Activated CD4-positive, alpha-beta memory T cell treated with anti-CD3 and anti-CD28 coated beads for 36 hours (primary cell): Measurements from ENCODE around the gene CSF2. TPM values are rescaled to one million over a fixed set of nuclear protein-coding genes. Genes with fewer than 3 reads are reported as not detected.
"Not testable (repeated sequence)": the region's sequence is repeated elsewhere in the genome, so short reads cannot be mapped to it uniquely, and the experiment has no call there.

Experiments used
- CTCF ChIA-PET: fragments of 350-600 bp; sonication (Branson Sonifier 250); formaldehyde crosslinking; loops from one replicate; lab custom pipeline; 2021; ENCODE audit warnings: antibody characterized with exemption, inconsistent platforms; lab: Charles Lee
- POLR2A ChIA-PET: fragments of 350-600 bp; sonication (Branson Sonifier 250); formaldehyde crosslinking; loops from one replicate; lab custom pipeline; 2021; ENCODE audit warnings: antibody characterized with exemption; lab: Charles Lee
- DNase-seq: peaks from one replicate; pipeline ENCODE4 v3.0.0-alpha.2; 2020
- H3K27ac Mint-ChIP-seq: one replicate; pipeline ENCODE4 v1.8.0; 2021; ENCODE audit warnings: mixed read lengths
- H3K27me3 Mint-ChIP-seq: one replicate; pipeline ENCODE4 v1.8.0; 2021; ENCODE audit warnings: mixed read lengths
- H3K36me3 Mint-ChIP-seq: one replicate; pipeline ENCODE4 v1.8.0; 2021; ENCODE audit warnings: mixed read lengths
- H3K4me1 Mint-ChIP-seq: one replicate; pipeline ENCODE4 v1.8.0; 2021; ENCODE audit warnings: low read depth, mixed read lengths
- H3K4me3 Mint-ChIP-seq: one replicate; pipeline ENCODE4 v1.8.0; 2021; ENCODE audit warnings: mild to moderate bottlenecking, mixed read lengths
- H3K9me3 Mint-ChIP-seq: one replicate; pipeline ENCODE4 v1.8.0; 2021; ENCODE audit warnings: mixed read lengths
- intact Hi-C: fragments of 100-400 bp; cut with micrococcal nuclease; formaldehyde crosslinking; loops from one replicate; pipeline ENCODE4 v1.15.1; 2023
- total RNA-seq, 2 experiments: library from RNA; stranded (reverse); gene quantifications; one replicate each; pipeline ENCODE4 v1.2.3, GENCODE V29; 2021

CSF2 gene
- total RNA-seq, 2 experiments from 2014 or later, result 125 to 128 TPM

GRCh38 chr5:132102944-132103331, 29.3 kb downstream of the CSF2 start:
- H3K4me3 Mint-ChIP-seq, result peak overlapping the region; percentile 52
- DNase-seq, result no peak
- intact Hi-C loops, result loop anchor here (1.0 to 10.0 kb wide), 7 partner anchors 12 to 848 kb away; partner anchors contain the start of genes RAPGEF6 and SLC22A4
- CTCF ChIA-PET, result interaction anchor here (0.7 to 2.0 kb wide), 8 partner anchors 9 to 39 kb away, joined by 3 to 13 read pairs (median 4); no protein-coding TSS in a partner anchor
- POLR2A ChIA-PET, result interaction anchor here (1.0 to 8.1 kb wide), 4 partner anchors 11 to 27 kb away, joined by 3 to 65 read pairs (median 4); no protein-coding TSS in a partner anchor
- H3K27ac Mint-ChIP-seq, result peak overlapping the region; percentile 86
- H3K4me1 Mint-ChIP-seq, result peaks cover 78% of the 10 kb centered on the region
- H3K36me3 Mint-ChIP-seq, result peaks cover 2% of the 10 kb centered on the region
- no peaks in the 10 kb centered on the region for H3K27me3 Mint-ChIP-seq
- H3K9me3 Mint-ChIP-seq, result peaks cover 4% of the 10 kb centered on the region

GRCh38 chr5:132103332-132103951, 29.9 kb downstream of the CSF2 start:
- ChIA-PET CTCF (interaction anchor here (0.7 to 1.7 kb wide), 5 partner anchors 11 to 38 kb away, joined by 3 to 8 read pairs (median 3); no protein-coding TSS in a partner anchor), POLR2A (interaction anchor here (1.8 to 8.1 kb wide), 2 partner anchors 10 to 20 kb away, joined by 6 to 65 read pairs; no protein-coding TSS in a partner anchor)
- Mint-ChIP-seq H3K9me3 (peaks cover 7% of the 10 kb centered on the region), H3K4me1 (peaks cover 74% of the 10 kb centered on the region), H3K36me3 (peaks cover 3% of the 10 kb centered on the region), H3K27ac (peak overlapping the region; percentile 86), H3K4me3 (peak overlapping the region; percentile 38), H3K27me3 (no peaks in the 10 kb centered on the region)
- intact Hi-C loops, result loop anchor here (1.0 to 10.0 kb wide), 7 partner anchors 12 to 849 kb away; partner anchors contain the start of genes RAPGEF6 and SLC22A4
- peak; percentile 84 for DNase-seq

- ChIA-PET POLR2A (interaction anchor here (1.0 to 8.1 kb wide), 3 partner anchors 10 to 30 kb away, joined by 3 to 65 read pairs (median 4); partner anchors contain the start of gene CSF2), CTCF (interaction anchor here (1.1 to 1.3 kb wide), 2 partner anchors 30 to 39 kb away, joined by 3 read pairs; no protein-coding TSS in a partner anchor)
- intact Hi-C loops, result loop anchor here (1.0 to 10.0 kb wide), 7 partner anchors 11 to 849 kb away; partner anchors contain the start of genes RAPGEF6 and SLC22A4
- Mint-ChIP-seq H3K4me1 (peaks cover 72% of the 10 kb centered on the region), H3K27ac (peak overlapping the region; percentile 86), H3K4me3 (peak overlapping the region; percentile 38), H3K27me3 (no peaks in the 10 kb centered on the region), H3K36me3 (peaks cover 5% of the 10 kb centered on the region), H3K9me3 (peaks cover 11% of the 10 kb centered on the region)
- DNase-seq, result peak; percentile 54
These were observed 30.4 kb downstream of the CSF2 start for GRCh38 chr5:132103969-132104391.

GRCh38 chr5:132104556-132104955, 31.0 kb downstream of the CSF2 start:
- Mint-ChIP-seq H3K9me3 (peaks cover 11% of the 10 kb centered on the region), H3K36me3 (peaks cover 5% of the 10 kb centered on the region), H3K27me3 (no peaks in the 10 kb centered on the region), H3K4me1 (peaks cover 68% of the 10 kb centered on the region), H3K4me3 (peak overlapping the region; percentile 7), H3K27ac (peak overlapping the region; percentile 86)
- POLR2A ChIA-PET, result interaction anchor here (1.0 to 8.1 kb wide), 3 partner anchors 9 to 31 kb away, joined by 3 to 65 read pairs (median 4); partner anchors contain the start of gene CSF2
- CTCF ChIA-PET, result interaction anchor here (0.7 to 1.3 kb wide), 4 partner anchors 29 to 133 kb away, joined by 3 read pairs; no protein-coding TSS in a partner anchor
- intact Hi-C loops, result loop anchor here (5.0 to 10.0 kb wide), 2 partner anchors 538 to 850 kb away; no protein-coding TSS in a partner anchor
- DNase-seq, result peak; percentile 27

GRCh38 chr5:132105688-132106087, 32.1 kb downstream of the CSF2 start:
- ChIA-PET POLR2A (interaction anchor here (8.1 kb wide), 1 partner anchor 8 kb away, joined by 65 read pairs; no protein-coding TSS in a partner anchor), CTCF (no interaction called here)
- H3K36me3 Mint-ChIP-seq, result peaks cover 5% of the 10 kb centered on the region
- no peak overlapping the region for H3K4me3 Mint-ChIP-seq
- H3K27ac Mint-ChIP-seq, result no peak overlapping the region
- no peaks in the 10 kb centered on the region for H3K27me3 Mint-ChIP-seq
- intact Hi-C loops, result loop anchor here (10.0 kb wide), 1 partner anchor 851 kb away; no protein-coding TSS in a partner anchor
- no peak for DNase-seq
- H3K4me1 Mint-ChIP-seq, result peaks cover 67% of the 10 kb centered on the region
- peaks cover 11% of the 10 kb centered on the region for H3K9me3 Mint-ChIP-seq

- H3K27me3 Mint-ChIP-seq, CTCF ChIA-PET, H3K27ac Mint-ChIP-seq, POLR2A ChIA-PET, H3K4me3 Mint-ChIP-seq, H3K36me3 Mint-ChIP-seq, DNase-seq: not testable (repeated sequence)
- intact Hi-C loops, result loop anchor here (10.0 kb wide), 1 partner anchor 854 kb away; no protein-coding TSS in a partner anchor
- peaks cover 67% of the 10 kb centered on the region for H3K4me1 Mint-ChIP-seq
- H3K9me3 Mint-ChIP-seq, result peaks cover 19% of the 10 kb centered on the region
These were observed 34.9 kb downstream of the CSF2 start for GRCh38 chr5:132108495-132108894.

GRCh38 chr5:132108957-132109356, 35.4 kb downstream of the CSF2 start:
- intact Hi-C loops, result loop anchor here (10.0 kb wide), 1 partner anchor 854 kb away; no protein-coding TSS in a partner anchor
- H3K4me3 Mint-ChIP-seq, H3K36me3 Mint-ChIP-seq, POLR2A ChIA-PET, DNase-seq, H3K27ac Mint-ChIP-seq, H3K27me3 Mint-ChIP-seq: not testable (repeated sequence)
- Mint-ChIP-seq H3K9me3 (peaks cover 22% of the 10 kb centered on the region), H3K4me1 (peaks cover 67% of the 10 kb centered on the region)
- CTCF ChIA-PET, result interaction anchor here (1.3 kb wide), 1 partner anchor 44 kb away, joined by 4 read pairs; no protein-coding TSS in a partner anchor

- DNase-seq, result no peak
- POLR2A ChIA-PET, result interaction anchor here (8.0 kb wide), 1 partner anchor 8 kb away, joined by 65 read pairs; no protein-coding TSS in a partner anchor
- CTCF ChIA-PET, result interaction anchor here (0.9 to 1.3 kb wide), 2 partner anchors 44 to 70 kb away, joined by 4 read pairs; no protein-coding TSS in a partner anchor
- H3K4me1 Mint-ChIP-seq, result peaks cover 67% of the 10 kb centered on the region
- no peaks in the 10 kb centered on the region for H3K27me3 Mint-ChIP-seq
- peaks cover 7% of the 10 kb centered on the region for H3K36me3 Mint-ChIP-seq
- H3K27ac Mint-ChIP-seq, result peak overlapping the region; percentile 61
- peaks cover 22% of the 10 kb centered on the region for H3K9me3 Mint-ChIP-seq
- no peak overlapping the region for H3K4me3 Mint-ChIP-seq
- intact Hi-C loops, result loop anchor here (5.0 to 10.0 kb wide), 2 partner anchors 37 to 855 kb away; partner anchors contain the start of gene CSF2
These were observed 36.0 kb downstream of the CSF2 start for GRCh38 chr5:132109494-132110053.

- H3K4me1 Mint-ChIP-seq, result peaks cover 67% of the 10 kb centered on the region
- peaks cover 22% of the 10 kb centered on the region for H3K9me3 Mint-ChIP-seq
- H3K36me3 Mint-ChIP-seq, result peaks cover 7% of the 10 kb centered on the region
- ChIA-PET CTCF (interaction anchor here (0.9 to 1.3 kb wide), 3 partner anchors 45 to 69 kb away, joined by 4 read pairs; no protein-coding TSS in a partner anchor), POLR2A (interaction anchor here (8.0 kb wide), 1 partner anchor 9 kb away, joined by 65 read pairs; no protein-coding TSS in a partner anchor)
- H3K27ac Mint-ChIP-seq, result peak overlapping the region; percentile 76
- H3K27me3 Mint-ChIP-seq, result no peaks in the 10 kb centered on the region
- DNase-seq, result no peak
- peak overlapping the region; percentile 49 for H3K4me3 Mint-ChIP-seq
- intact Hi-C loops, result loop anchor here (5.0 kb wide), 1 partner anchor 38 kb away; the partner anchor contains the start of gene CSF2
These were observed 36.6 kb downstream of the CSF2 start for GRCh38 chr5:132110195-132110594.

- H3K4me3 Mint-ChIP-seq, result peak overlapping the region; percentile 49
- intact Hi-C loops, result loop anchor here (1.0 to 5.0 kb wide), 2 partner anchors 12 to 39 kb away; partner anchors contain the start of gene CSF2
- H3K9me3 Mint-ChIP-seq, result peaks cover 22% of the 10 kb centered on the region
- H3K27ac Mint-ChIP-seq, result peak overlapping the region; percentile 76
- peak; percentile 38 for DNase-seq
- no peaks in the 10 kb centered on the region for H3K27me3 Mint-ChIP-seq
- CTCF ChIA-PET, result interaction anchor here (1.2 kb wide), 1 partner anchor 66 kb away, joined by 4 read pairs; no protein-coding TSS in a partner anchor
- H3K36me3 Mint-ChIP-seq, result peaks cover 7% of the 10 kb centered on the region
- H3K4me1 Mint-ChIP-seq, result peaks cover 67% of the 10 kb centered on the region
- POLR2A ChIA-PET, result interaction anchor here (8.0 kb wide), 1 partner anchor 9 kb away, joined by 65 read pairs; no protein-coding TSS in a partner anchor
These were observed 37.3 kb downstream of the CSF2 start for GRCh38 chr5:132110930-132111329.

GRCh38 chr5:132112111-132112510, 38.5 kb downstream of the CSF2 start:
- no peak overlapping the region for H3K4me3 Mint-ChIP-seq
- intact Hi-C loops, result loop anchor here (5.0 kb wide), 1 partner anchor 40 kb away; the partner anchor contains the start of gene CSF2
- H3K36me3 Mint-ChIP-seq, result peaks cover 7% of the 10 kb centered on the region
- ChIA-PET CTCF (interaction anchor here (1.0 to 1.1 kb wide), 2 partner anchors 10 to 22 kb away, joined by 3 to 5 read pairs; no protein-coding TSS in a partner anchor), POLR2A (interaction anchor here (8.0 kb wide), 1 partner anchor 11 kb away, joined by 65 read pairs; no protein-coding TSS in a partner anchor)
- H3K9me3 Mint-ChIP-seq, result peaks cover 22% of the 10 kb centered on the region
- DNase-seq, result no peak
- no peak overlapping the region for H3K27ac Mint-ChIP-seq
- H3K27me3 Mint-ChIP-seq, result no peaks in the 10 kb centered on the region
- H3K4me1 Mint-ChIP-seq, result peaks cover 74% of the 10 kb centered on the region
